ENCODE measurements around the gene SRRT.

The SRRT gene

DNA sequence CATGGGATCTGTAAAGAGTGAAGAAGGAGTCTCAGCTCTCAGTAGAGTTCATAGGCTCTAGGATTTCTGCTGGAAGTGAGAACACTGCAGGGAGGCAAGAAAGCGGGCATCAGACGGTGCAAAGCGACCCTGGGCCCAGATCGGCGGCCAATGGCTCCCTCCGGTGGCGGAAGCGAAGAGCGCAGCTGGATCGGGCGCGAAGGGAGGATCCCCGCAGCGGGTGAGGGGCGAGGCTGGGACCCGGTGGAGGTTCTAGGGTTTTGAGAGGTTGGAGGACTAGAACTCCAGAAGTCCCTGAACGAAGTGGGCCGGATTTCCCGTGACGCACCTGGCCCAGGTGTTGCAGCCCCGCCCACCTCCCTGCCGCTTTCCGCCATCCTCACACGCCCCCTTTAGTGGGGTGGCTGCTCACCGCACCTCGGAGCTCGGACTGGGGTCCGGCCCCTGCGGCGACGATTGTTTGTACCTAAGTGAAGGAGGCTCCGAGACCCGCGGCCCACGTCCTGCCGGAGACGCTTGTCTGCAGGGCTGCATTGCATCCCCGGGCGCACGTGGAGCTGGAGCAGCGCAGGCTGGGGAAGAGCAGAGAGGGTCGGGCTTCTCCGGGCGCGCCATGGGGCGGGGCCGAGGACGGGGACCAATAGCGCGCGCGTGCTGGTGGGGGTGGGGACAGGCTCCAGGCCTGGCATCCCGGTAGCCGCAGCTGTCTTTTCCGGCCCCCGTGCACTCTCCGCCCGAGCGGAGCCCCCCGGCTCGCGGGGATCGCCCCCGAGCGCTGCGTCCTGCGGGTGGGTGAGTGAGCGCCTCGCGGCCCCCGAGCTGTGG is 22.6 kb upstream of the SRRT start, which contains the start of gene SLC12A9 (continued):
- peak; percentile 15; the same call in 1 of the 2 replicates for TF ChIP-seq MZF1 (tag by site-specific recombination; IDR thresholded peaks at IDR 0.05; ENCODE audit: borderline replicate concordance)
- peak; percentile 56 for TF ChIP-seq GLIS1 (tag by site-specific recombination; IDR thresholded peaks at IDR 0.05)
- no peak for TF ChIP-seq ZNF596 (tag by site-specific recombination; IDR thresholded peaks at IDR 0.05)
- TF ChIP-seq, protein P1, sequence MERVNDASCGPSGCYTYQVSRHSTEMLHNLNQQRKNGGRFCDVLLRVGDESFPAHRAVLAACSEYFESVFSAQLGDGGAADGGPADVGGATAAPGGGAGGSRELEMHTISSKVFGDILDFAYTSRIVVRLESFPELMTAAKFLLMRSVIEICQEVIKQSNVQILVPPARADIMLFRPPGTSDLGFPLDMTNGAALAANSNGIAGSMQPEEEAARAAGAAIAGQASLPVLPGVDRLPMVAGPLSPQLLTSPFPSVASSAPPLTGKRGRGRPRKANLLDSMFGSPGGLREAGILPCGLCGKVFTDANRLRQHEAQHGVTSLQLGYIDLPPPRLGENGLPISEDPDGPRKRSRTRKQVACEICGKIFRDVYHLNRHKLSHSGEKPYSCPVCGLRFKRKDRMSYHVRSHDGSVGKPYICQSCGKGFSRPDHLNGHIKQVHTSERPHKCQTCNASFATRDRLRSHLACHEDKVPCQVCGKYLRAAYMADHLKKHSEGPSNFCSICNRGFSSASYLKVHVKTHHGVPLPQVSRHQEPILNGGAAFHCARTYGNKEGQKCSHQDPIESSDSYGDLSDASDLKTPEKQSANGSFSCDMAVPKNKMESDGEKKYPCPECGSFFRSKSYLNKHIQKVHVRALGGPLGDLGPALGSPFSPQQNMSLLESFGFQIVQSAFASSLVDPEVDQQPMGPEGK (tag by site-specific recombination; IDR thresholded peaks at IDR 0.05) = peak; percentile 92
- peak; percentile 98 for TF ChIP-seq ZEB2 (tag by site-specific recombination; IDR thresholded peaks at IDR 0.05)
- TF ChIP-seq, protein P2, sequence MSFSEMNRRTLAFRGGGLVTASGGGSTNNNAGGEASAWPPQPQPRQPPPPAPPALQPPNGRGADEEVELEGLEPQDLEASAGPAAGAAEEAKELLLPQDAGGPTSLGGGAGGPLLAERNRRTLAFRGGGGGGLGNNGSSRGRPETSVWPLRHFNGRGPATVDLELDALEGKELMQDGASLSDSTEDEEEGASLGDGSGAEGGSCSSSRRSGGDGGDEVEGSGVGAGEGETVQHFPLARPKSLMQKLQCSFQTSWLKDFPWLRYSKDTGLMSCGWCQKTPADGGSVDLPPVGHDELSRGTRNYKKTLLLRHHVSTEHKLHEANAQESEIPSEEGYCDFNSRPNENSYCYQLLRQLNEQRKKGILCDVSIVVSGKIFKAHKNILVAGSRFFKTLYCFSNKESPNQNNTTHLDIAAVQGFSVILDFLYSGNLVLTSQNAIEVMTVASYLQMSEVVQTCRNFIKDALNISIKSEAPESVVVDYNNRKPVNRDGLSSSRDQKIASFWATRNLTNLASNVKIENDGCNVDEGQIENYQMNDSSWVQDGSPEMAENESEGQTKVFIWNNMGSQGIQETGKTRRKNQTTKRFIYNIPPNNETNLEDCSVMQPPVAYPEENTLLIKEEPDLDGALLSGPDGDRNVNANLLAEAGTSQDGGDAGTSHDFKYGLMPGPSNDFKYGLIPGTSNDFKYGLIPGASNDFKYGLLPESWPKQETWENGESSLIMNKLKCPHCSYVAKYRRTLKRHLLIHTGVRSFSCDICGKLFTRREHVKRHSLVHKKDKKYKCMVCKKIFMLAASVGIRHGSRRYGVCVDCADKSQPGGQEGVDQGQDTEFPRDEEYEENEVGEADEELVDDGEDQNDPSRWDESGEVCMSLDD (tag by site-specific recombination; IDR thresholded peaks at IDR 0.05) = no peak; the same call in 1 of the 2 replicates
- TF ChIP-seq ZNF624 (tag by site-specific recombination; IDR thresholded peaks at IDR 0.05) = no peak
- no peak for TF ChIP-seq ZNF404 (tag by site-specific recombination; IDR thresholded peaks at IDR 0.05)
- TF ChIP-seq ZSCAN30 (tag by site-specific recombination; IDR thresholded peaks at IDR 0.05) = peak; percentile 86
- peak; percentile 51; the same call in 1 of the 2 replicates for TF ChIP-seq ZBTB48 (tag by site-specific recombination; IDR thresholded peaks at IDR 0.05)
- 0 out of 2 replicates have a peak, but pooled peaks have one; percentile 47 for TF ChIP-seq ZFP37 (tag by site-specific recombination; IDR thresholded peaks at IDR 0.05)
- no peak for TF ChIP-seq ZNF837 (tag by site-specific recombination; IDR thresholded peaks at IDR 0.05)
- TF ChIP-seq ZNF302 (tag by site-specific recombination; IDR thresholded peaks at IDR 0.05; ENCODE audit: low read depth) = no peak
- no peak for TF ChIP-seq ZNF121 (tag by site-specific recombination; IDR thresholded peaks at IDR 0.05)
- no peak for TF ChIP-seq ZNF423 (tag by site-specific recombination; IDR thresholded peaks at IDR 0.05)
- TF ChIP-seq ZNF433 (tag by site-specific recombination; IDR thresholded peaks at IDR 0.05; ENCODE audit: low read depth) = no peak
- no peak for TF ChIP-seq ZNF133 (tag by site-specific recombination; IDR thresholded peaks at IDR 0.05)
- TF ChIP-seq ZSCAN23 (tag by site-specific recombination; IDR thresholded peaks at IDR 0.05) = peak; percentile 39; the same call in 1 of the 2 replicates
- no peak for TF ChIP-seq ZNF335 (tag by site-specific recombination; conservative IDR thresholded peaks at IDR 0.05)
- no peak for TF ChIP-seq ZNF426 (tag by site-specific recombination; IDR thresholded peaks at IDR 0.05)
- no peak for TF ChIP-seq ZNF266 (tag by site-specific recombination; IDR thresholded peaks at IDR 0.05; ENCODE audit: low read depth)
- no peak for TF ChIP-seq ZNF37A (tag by site-specific recombination; IDR thresholded peaks at IDR 0.05)
- TF ChIP-seq SP3 (tag by site-specific recombination; IDR thresholded peaks at IDR 0.05) = peak; percentile 93
- TF ChIP-seq ZNF571 (tag by site-specific recombination; IDR thresholded peaks at IDR 0.05) = no peak
- TF ChIP-seq, protein P3, sequence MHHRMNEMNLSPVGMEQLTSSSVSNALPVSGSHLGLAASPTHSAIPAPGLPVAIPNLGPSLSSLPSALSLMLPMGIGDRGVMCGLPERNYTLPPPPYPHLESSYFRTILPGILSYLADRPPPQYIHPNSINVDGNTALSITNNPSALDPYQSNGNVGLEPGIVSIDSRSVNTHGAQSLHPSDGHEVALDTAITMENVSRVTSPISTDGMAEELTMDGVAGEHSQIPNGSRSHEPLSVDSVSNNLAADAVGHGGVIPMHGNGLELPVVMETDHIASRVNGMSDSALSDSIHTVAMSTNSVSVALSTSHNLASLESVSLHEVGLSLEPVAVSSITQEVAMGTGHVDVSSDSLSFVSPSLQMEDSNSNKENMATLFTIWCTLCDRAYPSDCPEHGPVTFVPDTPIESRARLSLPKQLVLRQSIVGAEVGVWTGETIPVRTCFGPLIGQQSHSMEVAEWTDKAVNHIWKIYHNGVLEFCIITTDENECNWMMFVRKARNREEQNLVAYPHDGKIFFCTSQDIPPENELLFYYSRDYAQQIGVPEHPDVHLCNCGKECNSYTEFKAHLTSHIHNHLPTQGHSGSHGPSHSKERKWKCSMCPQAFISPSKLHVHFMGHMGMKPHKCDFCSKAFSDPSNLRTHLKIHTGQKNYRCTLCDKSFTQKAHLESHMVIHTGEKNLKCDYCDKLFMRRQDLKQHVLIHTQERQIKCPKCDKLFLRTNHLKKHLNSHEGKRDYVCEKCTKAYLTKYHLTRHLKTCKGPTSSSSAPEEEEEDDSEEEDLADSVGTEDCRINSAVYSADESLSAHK (tag by site-specific recombination; IDR thresholded peaks at IDR 0.05) = no peak
- TF ChIP-seq SALL2 (tag by site-specific recombination; IDR thresholded peaks at IDR 0.05; ENCODE audit: borderline replicate concordance) = no peak
- TF ChIP-seq ZNF776 (tag by site-specific recombination; IDR thresholded peaks at IDR 0.05; ENCODE audit: borderline replicate concordance) = no peak
- TF ChIP-seq ZNF621 (tag by site-specific recombination; IDR thresholded peaks at IDR 0.05) = no peak
- TF ChIP-seq, protein P4, sequence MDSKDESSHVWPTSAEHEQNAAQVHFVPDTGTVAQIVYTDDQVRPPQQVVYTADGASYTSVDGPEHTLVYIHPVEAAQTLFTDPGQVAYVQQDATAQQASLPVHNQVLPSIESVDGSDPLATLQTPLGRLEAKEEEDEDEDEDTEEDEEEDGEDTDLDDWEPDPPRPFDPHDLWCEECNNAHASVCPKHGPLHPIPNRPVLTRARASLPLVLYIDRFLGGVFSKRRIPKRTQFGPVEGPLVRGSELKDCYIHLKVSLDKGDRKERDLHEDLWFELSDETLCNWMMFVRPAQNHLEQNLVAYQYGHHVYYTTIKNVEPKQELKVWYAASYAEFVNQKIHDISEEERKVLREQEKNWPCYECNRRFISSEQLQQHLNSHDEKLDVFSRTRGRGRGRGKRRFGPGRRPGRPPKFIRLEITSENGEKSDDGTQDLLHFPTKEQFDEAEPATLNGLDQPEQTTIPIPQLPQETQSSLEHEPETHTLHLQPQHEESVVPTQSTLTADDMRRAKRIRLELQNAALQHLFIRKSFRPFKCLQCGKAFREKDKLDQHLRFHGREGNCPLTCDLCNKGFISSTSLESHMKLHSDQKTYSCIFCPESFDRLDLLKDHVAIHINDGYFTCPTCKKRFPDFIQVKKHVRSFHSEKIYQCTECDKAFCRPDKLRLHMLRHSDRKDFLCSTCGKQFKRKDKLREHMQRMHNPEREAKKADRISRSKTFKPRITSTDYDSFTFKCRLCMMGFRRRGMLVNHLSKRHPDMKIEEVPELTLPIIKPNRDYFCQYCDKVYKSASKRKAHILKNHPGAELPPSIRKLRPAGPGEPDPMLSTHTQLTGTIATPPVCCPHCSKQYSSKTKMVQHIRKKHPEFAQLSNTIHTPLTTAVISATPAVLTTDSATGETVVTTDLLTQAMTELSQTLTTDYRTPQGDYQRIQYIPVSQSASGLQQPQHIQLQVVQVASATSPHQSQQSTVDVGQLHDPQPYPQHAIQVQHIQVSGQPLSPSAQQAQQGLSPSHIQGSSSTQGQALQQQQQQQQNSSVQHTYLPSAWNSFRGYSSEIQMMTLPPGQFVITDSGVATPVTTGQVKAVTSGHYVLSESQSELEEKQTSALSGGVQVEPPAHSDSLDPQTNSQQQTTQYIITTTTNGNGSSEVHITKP (tag by site-specific recombination; IDR thresholded peaks at IDR 0.05) = 0 out of 2 replicates have a peak, but pooled peaks have one; percentile 7
- TF ChIP-seq ZNF530 (tag by site-specific recombination; IDR thresholded peaks at IDR 0.05; ENCODE audit: low read depth) = no peak

Measured in HEK293 (cell line).